ENCODE measurements around the gene ACOX1. TPM values are rescaled to one million over a fixed set of nuclear protein-coding genes. Genes with fewer than 3 reads are reported as not detected.

Gene ACOX1
- total and polyA plus RNA-seq, 4 donors = 14.6 to 48.8 (median 28.8) TPM

DNA sequence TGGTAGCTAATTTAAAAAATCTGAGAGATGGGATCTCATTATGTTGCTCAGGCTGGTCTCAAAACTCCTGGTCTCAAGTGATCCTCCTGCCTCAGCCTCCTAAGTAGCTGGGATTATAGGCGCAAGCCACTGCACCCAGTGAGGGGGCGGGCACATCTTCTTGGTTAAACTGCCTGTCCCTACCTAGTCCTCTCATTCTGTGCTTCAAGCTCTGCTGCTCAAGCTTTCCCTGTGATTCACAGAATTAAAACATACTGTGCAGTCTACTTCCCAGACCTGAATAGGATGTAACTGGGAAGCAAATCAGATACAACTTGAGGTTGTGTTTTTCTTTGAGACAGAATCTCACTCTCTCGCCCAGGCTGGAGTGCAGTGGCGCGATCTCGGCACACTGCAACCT lies 76.6 kb downstream of the ACOX1 start:
- ATAC-seq (ENCODE audit: low FRiP score) (no peak), DNase-seq (no peak)
- Histone ChIP-seq H3K27me3 (ENCODE audit: control insufficient read depth in 1 of 2, insufficient read depth in 2 of 2, low read length in 1 of 2) (no peaks in the 10 kb centered on the region), H3K9me3 (ENCODE audit: control insufficient read depth, low read length) (no peaks in the 10 kb centered on the region), H3K4me1 (ENCODE audit: control insufficient read depth in 1 of 2, insufficient read depth in 2 of 2, low read length in 2 of 2) (no peaks in the 10 kb centered on the region), H3K4me3 (ENCODE audit: low read length in 2 of 2) (no peak overlapping the region), H3K36me3 (ENCODE audit: control insufficient read depth in 1 of 2, insufficient read depth in 2 of 2, low read length in 1 of 2) (peaks cover 0 to 3% of the 10 kb centered on the region in 2 donors), H3K27ac (ENCODE audit: low read depth in 1 of 2, low read length in 2 of 2) (no peak overlapping the region)
- intact Hi-C loops (cut with DNase I) = no loop called here
- WGBS, 2 donors = 91% methylated on average over 6 of the region's 6 CpGs

DNA sequence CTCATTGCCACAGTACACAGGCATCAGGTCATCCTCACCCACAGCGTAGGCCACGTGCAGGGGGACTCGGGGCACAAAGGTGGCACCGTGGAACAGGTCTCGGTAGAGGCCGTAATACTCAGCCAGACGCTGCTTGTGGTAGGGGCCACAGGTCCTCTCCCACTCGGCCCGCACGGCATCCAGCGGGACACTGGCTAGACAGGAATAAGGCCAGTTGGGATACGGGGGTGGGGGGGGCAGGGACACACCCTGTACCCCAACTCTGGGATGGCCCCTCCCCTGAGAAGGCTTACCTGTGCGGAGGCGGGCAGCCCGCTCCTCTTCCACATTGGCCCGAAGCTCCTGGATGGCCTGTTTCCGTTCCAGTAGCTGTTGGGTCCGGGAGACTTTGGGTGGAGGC lies 77.2 kb downstream of the ACOX1 start:
- H3K4me1 ChIP-seq (ENCODE audit: control insufficient read depth in 1 of 2, insufficient read depth in 2 of 2, low read length in 2 of 2) = no peaks in the 10 kb centered on the region
- H3K27me3 ChIP-seq (ENCODE audit: control insufficient read depth in 1 of 2, insufficient read depth in 2 of 2, low read length in 1 of 2) = no peaks in the 10 kb centered on the region
- intact Hi-C loops (cut with DNase I) = no loop called here
- peak in 1 of 2 donors; percentile 41 for DNase-seq
- H3K9me3 ChIP-seq (ENCODE audit: control insufficient read depth, low read length) = no peaks in the 10 kb centered on the region
- ATAC-seq (ENCODE audit: low FRiP score) = no peak
- no peak overlapping the region for H3K27ac ChIP-seq (ENCODE audit: low read depth in 1 of 2, low read length in 2 of 2)
- WGBS, 2 donors = 88 to 91% methylated on average over 18 of the region's 18 CpGs
- H3K36me3 ChIP-seq (ENCODE audit: control insufficient read depth in 1 of 2, insufficient read depth in 2 of 2, low read length in 1 of 2) = peaks cover 0 to 3% of the 10 kb centered on the region in 2 donors
- H3K4me3 ChIP-seq (ENCODE audit: low read length in 2 of 2) = no peak overlapping the region

DNA sequence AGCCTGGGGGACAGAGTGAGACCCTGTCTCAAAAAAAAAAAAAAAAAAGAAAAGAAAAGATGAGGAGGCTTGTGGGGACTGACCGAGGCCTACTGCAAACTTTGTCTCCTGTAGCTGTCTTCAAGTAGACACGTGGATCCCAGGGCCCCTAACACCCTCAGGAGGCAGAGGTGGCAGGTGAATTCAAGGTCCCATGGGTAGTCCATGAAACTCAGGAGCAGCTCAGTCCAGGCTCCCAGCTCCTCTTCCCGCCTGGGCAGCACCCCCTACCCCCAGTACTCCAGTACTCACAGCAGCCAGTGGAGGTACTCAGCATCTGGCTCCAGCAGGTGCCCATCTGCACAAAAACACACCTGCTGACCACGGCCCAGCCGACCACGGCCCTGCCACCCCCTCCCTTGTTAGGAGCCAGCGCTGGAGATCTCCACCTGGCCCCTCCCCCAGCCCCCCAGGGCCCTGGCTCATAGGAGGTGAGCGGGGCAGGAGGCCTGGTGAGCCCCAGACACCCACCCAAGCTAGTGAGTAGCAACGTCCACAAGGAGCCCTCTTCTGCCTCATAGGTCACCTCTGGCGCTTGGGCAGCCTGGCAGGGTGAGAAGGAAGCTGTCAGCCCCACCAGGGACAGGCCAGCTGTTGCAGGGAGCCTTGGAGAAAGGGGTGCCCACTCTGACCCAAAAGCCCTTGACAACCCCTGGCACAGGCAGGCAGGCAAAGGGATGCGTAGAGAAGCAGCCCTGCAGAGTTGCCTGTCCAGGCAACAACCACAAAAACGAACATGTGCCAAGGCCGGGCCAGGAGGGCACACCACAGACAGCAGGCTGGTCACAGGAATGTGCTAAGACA lies 78.1 kb downstream of the ACOX1 start:
- DNase-seq (peak in 1 of 2 donors; percentile 43), ATAC-seq (ENCODE audit: low FRiP score) (no peak)
- no peak overlapping the region for H3K27ac ChIP-seq (ENCODE audit: low read depth in 1 of 2, low read length in 2 of 2)
- no peaks in the 10 kb centered on the region for H3K9me3 ChIP-seq (ENCODE audit: control insufficient read depth, low read length)
- H3K27me3 ChIP-seq (ENCODE audit: control insufficient read depth in 1 of 2, insufficient read depth in 2 of 2, low read length in 1 of 2) = no peaks in the 10 kb centered on the region
- intact Hi-C loops (cut with DNase I) = no loop called here
- no peaks in the 10 kb centered on the region for H3K4me1 ChIP-seq (ENCODE audit: control insufficient read depth in 1 of 2, insufficient read depth in 2 of 2, low read length in 2 of 2)
- 83 to 84% methylated on average over 12 to 13 of the region's 13 CpGs for WGBS, 2 donors
- H3K4me3 ChIP-seq (ENCODE audit: low read length in 2 of 2) = no peak overlapping the region
- H3K36me3 ChIP-seq (ENCODE audit: control insufficient read depth in 1 of 2, insufficient read depth in 2 of 2, low read length in 1 of 2) = peaks cover 0 to 3% of the 10 kb centered on the region in 2 donors

DNA sequence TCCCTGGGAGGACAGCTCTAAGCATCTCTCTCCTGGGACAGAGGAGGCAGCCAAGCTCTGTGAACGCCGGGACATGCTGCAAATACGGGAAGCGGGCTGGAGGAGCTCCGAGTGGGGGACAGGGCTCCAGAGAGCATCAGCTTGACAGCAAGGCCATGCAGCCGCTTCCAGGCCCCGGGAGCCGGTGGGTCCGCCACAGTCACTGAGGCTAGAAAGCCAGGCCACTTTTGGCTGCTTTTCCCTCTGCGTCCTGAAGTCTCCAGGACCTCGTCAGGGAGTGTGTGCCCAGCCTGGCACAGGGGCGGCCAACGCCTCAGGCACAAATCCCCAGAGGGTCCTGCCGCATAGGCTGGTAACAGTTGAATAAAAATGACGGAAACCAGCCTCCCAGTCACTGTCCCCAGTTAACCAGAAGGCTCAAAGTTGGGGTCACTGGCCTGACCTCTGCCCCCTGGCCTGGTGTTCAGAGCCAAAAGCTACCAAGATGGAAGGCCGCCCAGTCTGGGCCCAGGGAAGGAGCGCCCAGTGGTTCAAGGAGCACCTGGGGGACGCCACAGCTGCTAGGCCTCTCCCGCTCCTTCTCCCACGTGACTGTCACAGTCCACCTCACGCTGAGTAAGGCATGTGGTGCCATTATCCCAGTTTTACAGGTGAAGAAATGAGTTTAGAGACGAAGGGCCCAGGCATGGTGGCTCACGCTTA lies 79.0 kb downstream of the ACOX1 start:
- DNase-seq (peak in 1 of 2 donors; percentile 41), ATAC-seq (ENCODE audit: low FRiP score) (no peak)
- Histone ChIP-seq H3K4me1 (ENCODE audit: control insufficient read depth in 1 of 2, insufficient read depth in 2 of 2, low read length in 2 of 2) (no peaks in the 10 kb centered on the region), H3K36me3 (ENCODE audit: control insufficient read depth in 1 of 2, insufficient read depth in 2 of 2, low read length in 1 of 2) (peaks cover 0 to 3% of the 10 kb centered on the region in 2 donors), H3K9me3 (ENCODE audit: control insufficient read depth, low read length) (no peaks in the 10 kb centered on the region), H3K27me3 (ENCODE audit: control insufficient read depth in 1 of 2, insufficient read depth in 2 of 2, low read length in 1 of 2) (no peaks in the 10 kb centered on the region), H3K4me3 (ENCODE audit: low read length in 2 of 2) (no peak overlapping the region), H3K27ac (ENCODE audit: low read depth in 1 of 2, low read length in 2 of 2) (no peak overlapping the region)
- 84% methylated on average over 23 of the region's 23 CpGs for WGBS, 2 donors
- intact Hi-C loops (cut with DNase I) = no loop called here

DNA sequence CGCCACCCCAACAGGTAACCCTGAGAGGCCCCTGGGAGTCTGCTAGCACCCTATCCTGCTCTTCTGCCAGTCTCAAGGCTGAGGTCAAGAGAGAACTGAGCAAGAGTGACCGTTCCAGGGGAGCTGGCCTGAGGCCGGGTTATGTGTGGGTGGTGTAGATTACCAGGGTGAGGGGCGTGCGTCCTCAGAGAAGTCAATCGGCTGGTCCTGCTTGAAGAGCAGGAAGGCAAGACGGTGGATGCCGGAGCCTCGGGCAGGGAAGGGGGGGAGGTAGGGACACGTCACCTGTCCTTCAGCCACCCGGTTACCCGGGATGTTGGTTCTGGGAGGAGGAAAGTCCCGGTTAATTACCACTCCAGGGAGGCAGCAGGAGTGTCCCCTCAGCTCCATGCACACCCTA lies 79.6 kb downstream of the ACOX1 start:
- Histone ChIP-seq H3K36me3 (ENCODE audit: control insufficient read depth in 1 of 2, insufficient read depth in 2 of 2, low read length in 1 of 2) (peaks cover 0 to 3% of the 10 kb centered on the region in 2 donors), H3K27me3 (ENCODE audit: control insufficient read depth in 1 of 2, insufficient read depth in 2 of 2, low read length in 1 of 2) (no peaks in the 10 kb centered on the region), H3K4me3 (ENCODE audit: low read length in 2 of 2) (no peak overlapping the region), H3K4me1 (ENCODE audit: control insufficient read depth in 1 of 2, insufficient read depth in 2 of 2, low read length in 2 of 2) (no peaks in the 10 kb centered on the region), H3K9me3 (ENCODE audit: control insufficient read depth, low read length) (no peaks in the 10 kb centered on the region), H3K27ac (ENCODE audit: low read depth in 1 of 2, low read length in 2 of 2) (no peak overlapping the region)
- intact Hi-C loops (cut with DNase I) = no loop called here
- DNase-seq = peak in 1 of 2 donors; percentile 44
- ATAC-seq (ENCODE audit: low FRiP score) = no peak
- 86 to 88% methylated on average over 13 of the region's 13 CpGs for WGBS, 2 donors

DNA sequence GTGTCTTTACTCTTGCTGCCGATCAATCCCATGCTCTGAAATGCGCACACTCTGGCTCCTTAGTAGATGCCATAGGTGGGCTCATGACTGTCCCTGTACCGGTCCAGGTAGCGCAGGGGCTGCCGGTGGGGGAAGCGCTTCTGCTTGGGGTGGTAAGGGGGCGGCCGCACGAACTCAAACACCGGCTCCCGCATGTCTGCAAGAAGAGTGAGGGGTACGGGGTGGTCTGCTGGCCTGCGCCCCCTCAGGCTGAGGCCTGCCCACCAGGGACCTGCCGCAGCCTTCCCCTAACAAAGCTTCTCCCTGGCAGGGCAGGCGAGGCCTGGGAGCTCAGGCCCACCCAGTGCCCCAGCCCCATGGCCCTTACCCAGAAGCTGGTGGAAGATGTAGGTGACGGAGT lies 80.2 kb downstream of the ACOX1 start:
- intact Hi-C loops (cut with DNase I) = no loop called here
- Histone ChIP-seq H3K27me3 (ENCODE audit: control insufficient read depth in 1 of 2, insufficient read depth in 2 of 2, low read length in 1 of 2) (no peaks in the 10 kb centered on the region), H3K27ac (ENCODE audit: low read depth in 1 of 2, low read length in 2 of 2) (no peak overlapping the region), H3K9me3 (ENCODE audit: control insufficient read depth, low read length) (no peaks in the 10 kb centered on the region), H3K36me3 (ENCODE audit: control insufficient read depth in 1 of 2, insufficient read depth in 2 of 2, low read length in 1 of 2) (peaks cover 0 to 3% of the 10 kb centered on the region in 2 donors), H3K4me1 (ENCODE audit: control insufficient read depth in 1 of 2, insufficient read depth in 2 of 2, low read length in 2 of 2) (no peaks in the 10 kb centered on the region), H3K4me3 (ENCODE audit: low read length in 2 of 2) (no peak overlapping the region)
- ATAC-seq (ENCODE audit: low FRiP score) (no peak), DNase-seq (peak in 1 of 2 donors; percentile 45)
- WGBS, 2 donors = 92 to 94% methylated on average over 16 of the region's 16 CpGs

DNA sequence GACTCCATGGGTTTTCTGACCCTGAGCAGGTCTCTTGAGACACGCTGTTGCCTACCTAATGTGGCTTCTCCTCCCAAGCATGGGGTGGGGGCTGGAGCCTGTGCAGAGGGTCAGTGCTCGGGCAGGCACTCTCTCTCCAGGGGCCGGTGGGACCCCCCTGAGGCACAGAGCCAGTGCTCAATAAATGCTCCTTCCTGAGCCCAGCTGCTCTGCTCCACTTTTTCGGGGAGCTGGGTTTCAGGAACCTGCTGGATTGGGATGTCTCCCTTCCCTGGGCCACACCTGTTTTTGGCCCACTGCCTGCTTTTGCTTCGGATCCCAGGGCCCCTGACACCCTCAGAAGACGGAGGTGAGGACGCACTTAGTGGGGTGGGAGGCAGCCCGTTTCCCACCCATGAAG lies 80.9 kb downstream of the ACOX1 start:
- peak in 1 of 2 donors; percentile 46 for DNase-seq
- no peaks in the 10 kb centered on the region for H3K27me3 ChIP-seq (ENCODE audit: control insufficient read depth in 1 of 2, insufficient read depth in 2 of 2, low read length in 1 of 2)
- no peak for ATAC-seq (ENCODE audit: low FRiP score)
- 86% methylated on average over 8 of the region's 8 CpGs for WGBS, 2 donors
- no peaks in the 10 kb centered on the region for H3K9me3 ChIP-seq (ENCODE audit: control insufficient read depth, low read length)
- intact Hi-C loops (cut with DNase I) = no loop called here
- H3K36me3 ChIP-seq (ENCODE audit: control insufficient read depth in 1 of 2, insufficient read depth in 2 of 2, low read length in 1 of 2) = peaks cover 0 to 3% of the 10 kb centered on the region in 2 donors
- no peaks in the 10 kb centered on the region for H3K4me1 ChIP-seq (ENCODE audit: control insufficient read depth in 1 of 2, insufficient read depth in 2 of 2, low read length in 2 of 2)
- no peak overlapping the region for H3K27ac ChIP-seq (ENCODE audit: low read depth in 1 of 2, low read length in 2 of 2)
- no peak overlapping the region for H3K4me3 ChIP-seq (ENCODE audit: low read length in 2 of 2)

DNA sequence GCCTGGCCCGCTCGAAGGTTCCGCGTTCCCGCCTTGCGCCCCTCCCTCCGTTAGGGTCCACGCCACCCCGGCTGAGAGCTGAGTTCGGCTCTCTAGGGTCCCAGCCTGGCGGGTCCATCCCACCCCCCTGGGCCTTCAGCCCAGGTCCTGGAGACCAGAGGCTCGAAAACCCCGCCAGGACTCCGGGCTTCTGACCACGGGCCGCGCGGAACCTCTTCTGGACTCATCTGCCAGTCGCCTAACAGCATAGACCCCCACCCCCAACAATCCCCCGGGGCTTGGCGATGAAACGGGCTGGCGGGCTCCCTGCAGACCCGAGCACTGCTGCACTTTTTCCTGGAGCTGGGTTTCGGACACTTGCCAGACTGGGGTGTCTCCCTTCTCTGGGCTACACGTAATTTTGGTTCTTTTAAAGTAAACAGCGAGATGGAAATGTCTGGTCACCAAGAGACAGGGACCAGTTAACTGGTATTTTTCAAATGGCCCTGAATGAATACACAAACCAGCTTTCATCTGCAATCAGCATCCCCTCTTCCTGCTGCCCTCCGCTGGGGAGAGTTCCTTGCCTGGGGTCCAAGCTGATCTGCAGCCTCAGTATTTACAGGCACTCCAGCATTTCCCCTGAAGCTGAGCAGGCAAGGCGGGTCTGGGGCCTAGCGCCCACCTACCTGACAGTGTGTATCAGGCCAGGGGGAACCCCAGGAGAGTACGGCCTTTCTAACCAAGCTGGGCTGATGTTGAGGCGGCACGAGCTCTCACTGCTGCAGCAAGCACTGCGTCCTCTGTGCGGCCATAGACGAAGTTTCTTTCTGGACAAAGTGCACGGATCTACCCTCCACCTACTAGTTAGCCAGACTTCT lies 81.6 kb downstream of the ACOX1 start:
- WGBS, 2 donors = 39 to 41% methylated on average over 30 to 37 of the region's 37 CpGs
- ATAC-seq (ENCODE audit: low FRiP score) (no peak), DNase-seq (peak in 1 of 2 donors; percentile 48)
- H3K4me1 ChIP-seq (ENCODE audit: control insufficient read depth in 1 of 2, insufficient read depth in 2 of 2, low read length in 2 of 2) = no peaks in the 10 kb centered on the region
- H3K36me3 ChIP-seq (ENCODE audit: control insufficient read depth in 1 of 2, insufficient read depth in 2 of 2, low read length in 1 of 2) = peaks cover 0 to 3% of the 10 kb centered on the region in 2 donors
- intact Hi-C loops (cut with DNase I) = no loop called here
- peak overlapping the region; percentile 6 to 35 for H3K27ac ChIP-seq (ENCODE audit: low read depth in 1 of 2, low read length in 2 of 2)
- peak overlapping the region in 1 of 2 donors; percentile 69 for H3K4me3 ChIP-seq (ENCODE audit: low read length in 2 of 2)
- H3K9me3 ChIP-seq (ENCODE audit: control insufficient read depth, low read length) = no peaks in the 10 kb centered on the region
- H3K27me3 ChIP-seq (ENCODE audit: control insufficient read depth in 1 of 2, insufficient read depth in 2 of 2, low read length in 1 of 2) = no peaks in the 10 kb centered on the region

All from aorta (tissue), 5 donors.